Keratinocyte (primary cell): ENCODE measurements around the gene TBC1D9B.

Experiments
- CTCF ChIP-seq, 3 experiments: IDR thresholded peaks in 1 of 3; conservative IDR thresholded peaks in 1 of 3; optimal IDR thresholded peaks in 1 of 3; 2 replicates in 2 of 3; 3 replicates in 1 of 3; pipeline versions ENCODE3 to v1.5.1; 2011; ENCODE audit warnings: low read length in 3 of 3, mild to moderate bottlenecking in 3 of 3, moderate library complexity in 2 of 3, control low read depth in 1 of 3, inconsistent platforms in 1 of 3; ENCODE audit not compliant: insufficient read depth in 2 of 3; ENCODE audit errors: extremely low read depth in 1 of 3
- EZH2 ChIP-seq: IDR thresholded peaks from one replicate; pipeline ENCODE4 v1.6.1; 2012; ENCODE audit warnings: inconsistent platforms, mild to moderate bottlenecking, low read length, moderate library complexity

- TF ChIP-seq CTCF (optimal IDR thresholded peaks at IDR 0.05 in 1 of 3, IDR thresholded peaks at IDR 0.05 in 1 of 3, conservative IDR thresholded peaks at IDR 0.05 in 1 of 3; ENCODE audit: extremely low read depth in 1 of 3, insufficient read depth in 2 of 3, low read length in 3 of 3) (no peak), EZH2 (no peak)
Measured at GRCh38 chr5:179841621-179842020, 66.1 kb downstream of the TBC1D9B start.
